ENCODE measurements around the gene XYLB.

DNA sequence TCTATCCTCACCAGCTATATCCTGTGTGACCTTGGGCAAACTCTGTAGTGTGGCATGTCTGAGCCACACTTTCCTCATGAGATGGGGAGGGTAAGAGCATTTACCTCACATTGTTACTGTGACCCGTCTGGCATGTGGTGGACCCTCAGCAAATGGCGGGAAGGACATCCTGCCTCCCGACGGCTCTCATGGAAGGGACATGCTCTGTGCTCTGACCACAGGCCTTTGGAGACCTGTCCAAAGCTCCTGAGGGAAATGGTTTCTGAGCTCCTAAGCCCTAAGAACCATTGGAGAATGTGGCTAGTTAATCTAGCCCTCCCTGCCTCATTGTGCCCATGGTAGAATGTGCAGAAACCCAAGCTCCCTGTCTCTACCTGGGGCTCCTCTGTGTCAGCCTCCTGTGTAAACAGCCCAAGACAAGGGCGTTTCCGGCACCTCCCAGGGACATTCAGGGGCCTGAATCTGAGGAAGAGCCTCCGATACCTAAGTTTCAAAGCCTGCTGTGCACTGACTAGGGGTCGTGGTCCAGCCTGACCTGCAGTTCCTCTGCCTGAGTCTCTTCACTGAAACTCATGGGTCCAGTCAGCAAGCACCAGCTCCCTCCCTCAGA is 29.0 kb downstream of the XYLB start:
- TF ChIP-seq YY1 (IDR thresholded peaks at IDR 0.05; ENCODE audit: insufficient read depth, insufficient read length) (no peak), SUZ12 (IDR thresholded peaks at IDR 0.05; ENCODE audit: extremely low read depth, insufficient read depth, insufficient read length) (no peak)
